NCI-H1105 treated with DMSO at 0.1 percent for 48 hours (cell line): ENCODE results near the gene PPARD.
A peak's percentile ranks its signal among the peaks of the same experiment; 100 is the strongest.

Experiments used
- DNase-seq: peaks from one replicate; lab custom pipeline; 2025; lab: John Stamatoyannopoulos, UW

The PPARD gene

DNA sequence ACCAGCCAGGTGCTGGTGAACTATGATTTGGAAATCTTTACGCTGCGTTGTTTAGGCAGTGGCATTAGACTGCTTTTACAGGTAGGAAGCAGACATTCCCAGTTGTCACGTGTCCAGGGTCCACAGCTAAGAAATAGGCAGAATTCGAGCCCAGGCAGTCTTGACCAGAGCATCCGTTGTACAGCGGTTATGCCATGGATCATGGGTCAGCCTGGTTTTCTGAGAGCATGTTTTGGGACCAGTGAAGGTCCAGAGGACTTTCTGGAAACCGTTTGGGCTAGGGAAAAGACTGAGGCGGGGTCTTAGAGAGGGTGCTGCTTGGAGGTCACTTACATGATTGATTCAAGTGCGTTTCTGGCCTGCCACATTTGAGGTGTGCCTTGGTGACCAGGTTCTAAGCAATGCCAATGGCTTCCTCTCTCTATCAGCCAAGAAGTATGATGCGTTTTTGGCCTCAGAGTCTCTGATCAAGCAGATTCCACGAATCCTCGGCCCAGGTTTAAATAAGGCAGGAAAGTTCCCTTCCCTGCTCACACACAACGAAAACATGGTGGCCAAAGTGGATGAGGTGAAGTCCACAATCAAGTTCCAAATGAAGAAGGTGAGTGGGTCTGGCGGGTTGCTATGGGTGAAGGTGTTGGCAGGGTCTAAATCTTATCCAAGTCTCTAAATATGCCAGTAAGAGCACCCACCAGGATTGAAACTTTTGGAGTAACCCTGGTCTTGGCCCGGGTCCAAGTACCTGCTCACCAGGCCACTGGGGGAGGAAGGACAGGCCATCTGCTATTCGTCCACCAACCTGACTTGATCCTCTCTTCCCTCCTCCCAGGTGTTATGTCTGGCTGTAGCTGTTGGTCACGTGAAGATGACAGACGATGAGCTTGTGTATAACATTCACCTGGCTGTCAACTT lies 127.6 kb downstream of the PPARD start:
- DNase-seq = peak; percentile 2

GRCh38 chr6:35470663-35471120 lies 128.3 kb downstream of the PPARD start:
- DNase-seq = no peak

DNA sequence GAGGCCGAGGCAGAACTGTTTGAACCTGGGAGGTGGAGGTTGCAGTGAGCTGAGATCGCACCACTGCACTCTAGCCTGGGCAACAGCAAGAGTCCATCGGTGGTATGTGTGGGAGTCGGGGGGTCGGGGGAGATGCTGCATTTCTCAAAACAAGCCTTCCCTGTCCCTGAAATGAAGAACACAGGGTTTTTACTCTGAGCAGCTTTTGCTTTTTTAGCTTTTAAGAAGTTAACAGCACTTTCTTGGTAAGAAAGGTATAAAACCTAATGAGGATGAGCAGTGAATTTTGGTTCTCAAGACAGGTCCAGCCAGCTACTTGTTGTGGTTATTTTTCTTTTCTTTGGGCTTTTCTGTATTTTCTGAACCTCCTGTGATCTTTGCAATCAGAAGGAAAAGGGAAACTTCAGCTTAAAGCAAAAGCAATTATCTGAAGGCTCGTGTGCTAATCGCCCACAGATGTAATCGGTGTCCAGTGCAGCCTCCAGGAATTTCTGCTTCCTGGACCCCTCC lies 129.5 kb downstream of the PPARD start:
- DNase-seq = no peak

DNA sequence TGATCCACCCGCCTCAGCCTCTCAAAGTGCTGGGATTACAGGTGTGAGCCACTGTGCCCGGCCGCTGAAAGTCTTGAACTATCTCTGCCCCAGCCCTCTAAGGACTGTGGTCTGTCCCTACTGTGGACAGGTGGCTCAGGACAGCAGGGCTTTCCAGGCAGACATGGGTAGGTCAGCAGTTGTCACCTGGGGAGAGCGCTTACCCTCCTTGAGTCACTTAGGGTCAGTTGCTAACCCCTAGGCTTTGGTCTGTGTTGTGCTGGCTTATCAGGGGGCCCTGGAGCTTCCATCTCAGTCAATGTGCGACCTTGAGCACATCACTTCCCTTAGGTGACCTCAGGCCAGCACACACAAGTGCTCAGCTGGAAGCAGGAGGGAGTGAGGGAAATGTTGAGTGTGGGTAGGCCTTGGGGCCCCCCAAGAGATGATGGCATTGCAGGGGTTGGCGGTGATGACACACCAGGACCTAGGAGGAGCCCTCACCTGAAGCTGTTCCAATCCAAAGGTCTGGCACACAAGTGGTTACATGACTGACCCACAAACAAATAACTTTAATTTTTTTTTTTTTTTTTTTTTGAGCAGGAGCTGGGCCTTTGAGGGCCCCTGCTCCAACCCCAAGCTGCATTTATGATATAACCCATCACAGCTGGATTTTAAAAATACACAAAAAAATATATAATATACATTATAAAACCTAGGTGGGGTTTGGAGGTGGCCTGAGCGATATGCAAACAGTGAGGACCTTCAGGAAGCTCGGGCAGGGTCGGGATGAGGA lies 130.9 kb downstream of the PPARD start:
- DNase-seq = no peak

DNA sequence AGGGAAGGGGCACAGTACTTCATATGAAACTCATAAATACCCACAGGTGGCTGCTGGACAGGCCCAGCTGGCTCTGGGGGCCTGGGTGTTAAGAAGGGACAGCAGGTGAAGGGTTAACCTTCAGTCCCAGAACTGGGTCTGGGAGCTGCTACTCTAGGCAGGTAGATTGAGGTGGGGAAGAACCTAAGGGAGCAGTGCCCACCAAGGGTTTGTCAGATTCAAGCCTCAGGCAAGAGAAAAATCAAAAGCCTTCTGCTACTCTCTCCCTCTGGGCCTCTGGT lies 131.4 kb downstream of the PPARD start:
- no peak for DNase-seq

DNA sequence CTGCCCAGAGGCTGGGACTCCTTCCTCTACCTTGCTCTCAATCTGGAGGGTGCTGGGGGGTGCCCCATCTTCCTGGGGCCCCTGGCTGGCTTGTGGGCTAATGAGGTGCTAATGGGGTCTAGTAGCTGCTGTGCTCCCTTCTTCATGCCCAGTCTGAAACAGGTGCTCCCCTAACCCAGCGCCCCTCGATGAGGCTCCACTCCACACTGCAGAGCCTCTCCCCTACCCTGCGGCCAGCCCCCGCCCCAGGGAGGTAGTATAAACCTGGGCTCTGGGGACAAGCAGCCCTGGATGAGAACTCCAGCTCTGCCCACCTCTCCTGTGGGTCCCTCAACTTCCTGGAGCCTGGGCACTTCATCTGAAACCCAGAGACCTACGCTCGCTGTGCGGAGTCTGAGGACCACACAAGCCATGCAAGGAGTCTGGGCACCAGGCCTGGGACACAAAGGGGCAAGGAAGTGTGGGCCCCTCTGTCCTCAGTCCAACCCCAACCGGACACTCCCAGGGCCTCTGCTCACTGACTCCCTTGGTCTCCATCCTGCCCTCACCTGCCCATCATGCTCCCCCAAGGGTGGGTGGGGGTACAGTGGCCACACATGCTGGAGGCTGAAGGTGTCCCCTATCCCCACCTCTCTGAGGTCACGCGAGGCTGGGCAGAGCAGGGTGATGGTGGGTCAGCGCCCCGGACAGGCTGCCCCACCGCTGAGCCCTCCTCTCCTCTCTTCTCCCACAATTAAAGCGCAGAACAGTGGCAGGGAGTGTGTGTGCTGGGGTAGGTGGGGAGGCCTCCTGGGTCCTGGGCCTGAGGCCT lies 132.0 kb downstream of the PPARD start:
- DNase-seq = no peak

GRCh38 chr6:35474942-35475570 lies 132.7 kb downstream of the PPARD start:
- DNase-seq = no peak

DNA sequence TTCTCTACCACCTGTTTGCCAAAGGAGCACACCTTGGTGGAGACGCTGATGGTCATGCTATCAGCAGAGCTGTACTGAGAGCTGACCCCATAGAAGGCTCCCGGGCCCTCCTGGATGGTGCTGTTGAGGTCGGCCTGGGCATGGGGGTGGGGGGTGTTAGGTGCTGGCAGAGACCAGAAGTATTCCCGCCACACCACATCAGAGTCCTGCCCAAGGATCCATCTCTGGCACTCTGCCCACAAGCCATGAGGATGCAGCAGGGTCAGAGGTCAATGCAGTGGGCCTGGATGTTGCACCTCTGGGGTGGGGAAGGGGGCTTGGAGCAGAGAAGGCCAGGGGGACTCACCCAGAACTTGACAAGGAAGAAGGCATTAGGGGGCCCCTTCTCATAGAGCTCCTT lies 133.2 kb downstream of the PPARD start:
- DNase-seq = no peak

- DNase-seq = no peak
These were observed 133.6 kb downstream of the PPARD start for GRCh38 chr6:35476004-35476403.

GRCh38 chr6:35477028-35477427 lies 134.7 kb downstream of the PPARD start:
- no peak for DNase-seq
